A549 treated with AZD9567 at 1 μM for 4 hours (cell line): ENCODE data around the gene KRTAP10-5. TPM values are rescaled to one million over a fixed set of nuclear protein-coding genes. Genes with fewer than 3 reads are reported as not detected.

ENCODE experiments used
- total RNA-seq: library from RNA; stranded (reverse); fragments of 200-300 nt; extraction: Qiagen RNA extraction; gene quantifications from 5 replicates; pipeline ENCODE4 v1.2.3, GENCODE V29; 2022; ENCODE audit not compliant: insufficient read depth

Gene KRTAP10-5, protein sequence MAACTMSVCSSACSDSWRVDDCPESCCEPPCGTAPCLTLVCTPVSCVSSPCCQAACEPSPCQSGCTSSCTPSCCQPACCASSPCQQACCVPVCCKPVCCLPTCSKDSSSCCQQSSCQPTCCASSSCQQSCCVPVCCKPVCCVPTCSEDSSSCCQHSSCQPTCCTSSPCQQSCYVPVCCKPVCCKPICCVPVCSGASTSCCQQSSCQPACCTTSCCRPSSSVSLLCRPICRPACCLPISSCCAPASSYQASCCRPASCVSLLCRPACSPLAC
- total RNA-seq = not detected in 5 replicates

DNA sequence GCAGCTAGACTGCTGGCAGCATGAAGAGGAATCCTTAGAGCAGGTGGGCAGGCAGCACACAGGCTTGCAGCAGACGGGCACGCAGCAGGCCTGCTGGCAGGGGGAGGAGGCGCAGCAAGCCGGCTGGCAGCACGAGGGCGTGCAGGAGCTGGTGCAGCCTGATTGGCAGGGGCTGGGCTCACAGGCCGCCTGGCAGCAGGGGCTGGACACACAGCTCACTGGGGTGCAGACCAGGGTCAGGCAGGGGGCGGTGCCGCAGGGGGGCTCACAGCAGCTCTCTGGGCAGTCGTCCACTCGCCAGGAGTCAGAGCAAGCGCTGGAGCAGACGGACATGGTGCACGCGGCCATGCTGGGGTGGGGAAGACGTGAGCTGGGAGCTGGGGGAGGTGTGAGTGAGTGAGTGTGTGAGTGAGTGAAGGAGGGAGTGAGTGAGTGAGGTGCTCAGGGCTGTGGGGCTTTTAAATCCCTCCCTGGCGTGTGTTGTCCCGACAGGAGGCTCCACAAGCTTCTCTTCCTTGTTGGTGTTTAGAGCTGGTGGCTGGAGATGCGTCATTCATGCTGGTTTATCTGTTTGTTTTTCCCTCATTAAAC, at the start of gene KRTAP10-5:
Gene KRTAP10-5, minus strand, starts transcription at position 374 of the 591 bp plus-strand sequence. Its CDS starts 26 bp downstream, at position 348.

GRCh38 chr21:44626673-44627143, 46.3 kb upstream of the KRTAP10-5 start, which contains the start of gene KRTAP10-9:
Gene KRTAP10-9, plus strand, starts transcription at chr21:44627093. Its CDS starts 79 bp downstream, at chr21:44627172.

DNA sequence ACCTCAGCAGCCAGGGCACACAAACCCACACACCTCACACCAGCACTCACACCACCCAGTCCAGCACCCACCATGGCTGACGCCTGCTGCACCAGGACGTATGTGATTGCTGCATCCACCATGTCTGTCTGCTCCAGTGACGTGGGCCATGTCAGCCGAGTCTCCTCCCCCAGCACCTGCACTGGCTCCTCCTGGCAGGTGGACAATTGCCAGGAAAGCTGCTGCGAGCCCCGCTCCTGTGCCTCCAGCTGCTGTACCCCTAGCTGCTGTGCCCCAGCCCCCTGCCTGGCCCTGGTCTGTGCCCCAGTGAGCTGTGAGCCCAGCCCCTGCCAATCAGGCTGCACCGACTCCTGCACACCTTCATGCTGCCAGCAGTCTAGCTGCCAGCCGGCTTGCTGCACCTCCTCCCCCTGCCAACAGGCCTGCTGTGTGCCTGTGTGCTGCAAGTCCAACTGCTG, 31.7 kb upstream of the KRTAP10-5 start, which contains the start of gene KRTAP10-8:
Gene KRTAP10-8, plus strand, starts transcription at position 51 of the 458 bp plus-strand sequence. Its CDS starts 22 bp downstream, at position 73.

DNA sequence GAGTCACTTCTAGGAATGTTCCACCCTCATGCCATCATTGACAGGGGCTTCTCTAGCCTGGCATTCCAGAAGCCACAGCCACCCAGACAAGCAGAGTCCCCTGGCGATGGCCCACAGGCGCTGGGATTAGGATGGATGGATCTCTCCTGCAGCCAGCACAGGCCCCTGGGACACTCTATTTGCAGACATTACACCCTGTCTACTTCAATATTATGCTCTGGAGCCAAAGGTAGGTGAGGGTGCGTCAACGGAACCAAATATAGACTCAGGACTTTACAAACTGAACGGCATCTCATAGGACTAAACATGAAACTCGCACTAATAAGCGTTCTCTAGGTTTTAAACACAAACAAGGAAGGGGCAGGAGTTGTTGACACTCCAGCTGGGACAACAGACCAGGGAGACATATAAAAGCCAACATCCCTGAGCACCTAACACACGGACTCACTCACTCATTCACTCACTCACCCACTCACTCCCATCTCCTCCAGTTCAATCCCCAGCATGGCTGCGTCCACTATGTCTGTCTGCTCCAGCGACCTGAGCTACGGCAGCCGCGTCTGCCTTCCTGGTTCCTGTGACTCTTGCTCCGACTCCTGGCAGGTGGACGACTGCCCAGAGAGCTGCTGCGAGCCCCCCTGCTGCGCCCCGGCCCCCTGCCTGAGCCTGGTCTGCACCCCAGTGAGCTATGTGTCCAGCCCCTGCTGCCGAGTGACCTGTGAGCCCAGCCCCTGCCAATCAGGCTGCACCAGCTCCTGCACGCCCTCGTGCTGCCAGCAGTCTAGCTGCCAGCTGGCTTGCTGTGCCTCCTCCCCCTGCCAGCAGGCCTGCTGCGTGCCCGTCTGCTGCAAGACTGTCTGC, 19.9 kb upstream of the KRTAP10-5 start, which contains the start of gene KRTAP10-7:
Gene KRTAP10-7, plus strand, starts transcription at position 480 of the 861 bp plus-strand sequence. Its CDS starts 25 bp downstream, at position 505.

DNA sequence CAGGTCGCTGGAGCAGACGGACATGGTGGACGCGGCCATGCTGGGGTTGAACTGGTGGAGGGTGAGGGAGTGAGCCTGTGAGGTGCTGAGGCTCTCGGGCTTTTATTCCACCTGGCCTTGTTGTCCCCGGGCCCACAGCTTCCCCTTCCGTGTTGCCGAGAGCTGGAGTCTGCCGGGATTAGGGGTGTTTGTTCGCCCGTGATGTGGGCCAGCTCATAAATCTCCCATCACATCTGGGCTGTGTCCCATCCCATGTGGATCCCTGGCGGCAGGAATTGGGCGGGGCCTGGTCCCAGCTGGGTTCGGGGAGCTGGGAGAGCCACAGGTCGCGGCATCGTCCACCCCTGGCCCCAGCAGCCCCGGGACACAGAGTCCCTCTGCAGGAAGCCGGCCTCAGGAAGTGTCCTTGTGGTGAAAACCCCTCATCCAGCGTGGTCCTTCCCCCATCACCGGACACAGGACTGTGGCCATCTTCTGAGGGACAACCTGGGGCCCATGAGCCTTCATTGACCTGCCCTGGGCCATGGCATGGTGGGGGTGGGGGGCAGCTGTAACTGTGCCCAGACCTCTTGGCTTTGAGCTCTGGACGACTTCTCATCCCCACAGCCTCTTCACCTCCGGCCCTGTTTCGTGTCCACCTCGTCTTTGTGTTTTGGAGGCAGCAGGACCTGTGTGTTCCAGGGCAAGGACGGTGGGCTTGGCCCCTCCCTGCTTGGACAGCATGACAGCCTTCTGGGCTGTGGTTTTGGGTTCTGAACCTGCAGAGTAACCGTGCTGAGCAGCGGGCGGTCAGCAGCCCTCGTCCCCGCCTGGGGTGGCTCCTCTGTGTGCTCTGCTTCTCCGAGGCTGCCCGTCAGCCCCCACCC, 12.3 kb upstream of the KRTAP10-5 start, which contains the start of gene KRTAP10-6:
Gene KRTAP10-6, minus strand, starts transcription at position 60 of the 866 bp plus-strand sequence. Its CDS starts 21 bp downstream, at position 39.

DNA sequence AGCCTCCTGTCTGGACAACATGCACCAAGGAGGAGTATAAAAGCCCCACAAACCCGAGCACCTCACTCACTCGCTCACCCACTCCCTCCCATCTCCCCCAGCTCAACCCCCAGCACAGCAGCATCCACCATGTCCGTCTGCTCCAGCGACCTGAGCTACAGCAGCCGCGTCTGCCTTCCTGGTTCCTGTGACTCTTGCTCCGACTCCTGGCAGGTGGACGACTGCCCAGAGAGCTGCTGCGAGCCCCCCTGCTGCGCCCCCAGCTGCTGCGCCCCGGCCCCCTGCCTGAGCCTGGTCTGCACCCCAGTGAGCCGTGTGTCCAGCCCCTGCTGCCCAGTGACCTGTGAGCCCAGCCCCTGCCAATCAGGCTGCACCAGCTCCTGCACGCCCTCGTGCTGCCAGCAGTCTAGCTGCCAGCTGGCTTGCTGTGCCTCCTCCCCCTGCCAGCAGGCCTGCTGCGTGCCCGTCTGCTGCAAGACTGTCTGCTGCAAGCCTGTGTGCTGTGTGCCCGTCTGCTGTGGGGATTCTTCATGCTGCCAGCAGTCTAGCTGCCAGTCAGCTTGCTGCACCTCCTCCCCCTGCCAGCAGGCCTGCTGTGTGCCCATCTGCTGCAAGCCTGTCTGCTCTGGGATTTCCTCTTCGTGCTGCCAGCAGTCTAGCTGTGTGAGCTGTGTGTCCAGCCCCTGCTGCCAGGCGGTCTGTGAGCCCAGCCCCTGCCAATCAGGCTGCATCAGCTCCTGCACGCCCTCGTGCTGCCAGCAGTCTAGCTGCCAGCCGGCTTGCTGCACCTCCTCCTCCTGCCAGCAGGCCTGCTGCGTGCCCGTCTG, 6.6 kb downstream of the KRTAP10-5 start, which contains the start of gene KRTAP10-4:
Gene KRTAP10-4, plus strand, starts transcription at position 100 of the 827 bp plus-strand sequence. Its CDS starts 30 bp downstream, at position 130.

GRCh38 chr21:44558695-44559094, 21.7 kb downstream of the KRTAP10-5 start, which contains the start of gene KRTAP10-3:
Gene KRTAP10-3, minus strand, starts transcription at chr21:44558795. Its CDS starts 80 bp downstream, at chr21:44558715.

GRCh38 chr21:44551340-44551961, 29.0 kb downstream of the KRTAP10-5 start, which contains the start of gene KRTAP10-2:
Gene KRTAP10-2, minus strand, starts transcription at chr21:44551505. Its CDS starts 47 bp downstream, at chr21:44551458.

DNA sequence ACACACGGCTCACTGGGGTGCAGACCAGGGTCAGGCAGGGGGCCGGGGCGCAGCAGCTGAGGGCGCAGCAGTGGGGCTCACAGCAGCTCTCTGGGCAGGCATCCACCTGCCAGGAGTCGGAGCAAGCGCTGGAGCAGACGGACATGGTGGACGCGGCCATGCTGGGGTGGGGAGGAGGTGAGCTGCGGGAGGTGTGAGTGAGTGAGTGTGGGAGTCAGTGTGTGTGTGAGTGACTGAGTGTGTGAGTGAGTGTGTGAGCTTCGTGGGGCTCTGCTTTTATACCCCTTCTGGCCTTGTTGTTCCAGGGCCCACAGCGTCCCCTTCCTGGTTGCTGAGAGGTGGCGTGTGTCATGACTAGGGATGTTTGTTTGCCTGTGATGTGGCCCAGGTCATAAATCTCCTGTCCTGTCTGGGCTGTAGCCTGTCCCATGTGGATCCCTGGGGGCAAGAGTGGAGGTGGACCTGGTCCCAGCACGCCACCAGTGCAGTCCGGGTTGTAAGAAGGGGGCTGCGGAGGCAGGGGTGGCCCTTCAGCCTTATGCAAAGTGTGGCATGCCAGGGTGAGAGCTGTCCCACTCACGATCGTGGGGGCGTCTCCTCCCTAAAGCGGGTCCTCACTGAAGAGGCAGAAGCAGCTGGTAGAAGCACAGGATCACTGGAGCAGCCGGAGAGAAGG, 40.3 kb downstream of the KRTAP10-5 start, which contains the start of gene KRTAP10-1:
Gene KRTAP10-1, minus strand, starts transcription at position 205 of the 676 bp plus-strand sequence. Its CDS starts 45 bp downstream, at position 160.

Other genes with a start within 250 kb of the KRTAP10-5 start
- 4.7 to 11.8 TPM (median 9.1 TPM) in 5 replicates for gene CFAP410, start 241.2 kb downstream of the KRTAP10-5 start, total RNA-seq
- 7.2 to 9.5 TPM (median 7.9 TPM) in 5 replicates for gene TRPM2, start 227.0 kb downstream of the KRTAP10-5 start, total RNA-seq
- 1.6 to 2.8 TPM (median 2.4 TPM) in 5 replicates for gene LRRC3, start 125.1 kb downstream of the KRTAP10-5 start, total RNA-seq
- gene KRTAP10-1, start 40.4 kb downstream of the KRTAP10-5 start, total RNA-seq = not detected in 5 replicates
- not detected in 5 replicates for gene KRTAP10-2, start 29.1 kb downstream of the KRTAP10-5 start, total RNA-seq
- not detected in 5 replicates for gene KRTAP10-3, start 21.8 kb downstream of the KRTAP10-5 start, total RNA-seq
- not detected in 5 replicates for gene KRTAP10-4, start 6.9 kb downstream of the KRTAP10-5 start, total RNA-seq
- gene KRTAP10-6, start 11.9 kb upstream of the KRTAP10-5 start, total RNA-seq = not detected in 5 replicates
- not detected in 5 replicates for gene KRTAP10-7, start 20.0 kb upstream of the KRTAP10-5 start, total RNA-seq
- not detected in 5 replicates for gene KRTAP10-8, start 31.5 kb upstream of the KRTAP10-5 start, total RNA-seq
- gene KRTAP10-9, start 46.5 kb upstream of the KRTAP10-5 start, total RNA-seq = not detected in 5 replicates
- not detected in 5 replicates for gene KRTAP10-10, start 56.8 kb upstream of the KRTAP10-5 start, total RNA-seq
- gene KRTAP10-11, start 65.8 kb upstream of the KRTAP10-5 start, total RNA-seq = not detected in 5 replicates
- not detected in 5 replicates for gene KRTAP12-4, start 74.1 kb upstream of the KRTAP10-5 start, total RNA-seq
- gene KRTAP12-3, start 77.3 kb upstream of the KRTAP10-5 start, total RNA-seq = not detected in 5 replicates
- not detected in 5 replicates for gene KRTAP12-2, start 86.3 kb upstream of the KRTAP10-5 start, total RNA-seq
- gene KRTAP12-1, start 101.6 kb upstream of the KRTAP10-5 start, total RNA-seq = not detected in 5 replicates
- gene KRTAP10-12, start 116.6 kb upstream of the KRTAP10-5 start, total RNA-seq = not detected in 5 replicates
- 0.02 TPM in 1 of 5 replicates, not detected in the others for gene TSPEAR, start 131.0 kb upstream of the KRTAP10-5 start, total RNA-seq
- gene UBE2G2, start 221.2 kb upstream of the KRTAP10-5 start, total RNA-seq = 26.1 to 39.4 TPM (median 38.1 TPM) in 5 replicates
- gene SUMO3, start 237.5 kb upstream of the KRTAP10-5 start, total RNA-seq = 62.4 to 75.2 TPM (median 68.4 TPM) in 5 replicates